GM19351 (cell line): Measurements from ENCODE around the gene RHBDD2.
"Not testable (repeated sequence)": the region's sequence is repeated elsewhere in the genome, so short reads cannot be mapped to it uniquely, and the experiment has no call there.

Experiments
- ATAC-seq: cut with Tn5 transposase; IDR thresholded peaks from one replicate; pipeline ENCODE4 v1.9.1; 2021; ENCODE audit warnings: mild to moderate bottlenecking, moderate library complexity; ENCODE audit not compliant: unreplicated experiment

The RHBDD2 gene

DNA sequence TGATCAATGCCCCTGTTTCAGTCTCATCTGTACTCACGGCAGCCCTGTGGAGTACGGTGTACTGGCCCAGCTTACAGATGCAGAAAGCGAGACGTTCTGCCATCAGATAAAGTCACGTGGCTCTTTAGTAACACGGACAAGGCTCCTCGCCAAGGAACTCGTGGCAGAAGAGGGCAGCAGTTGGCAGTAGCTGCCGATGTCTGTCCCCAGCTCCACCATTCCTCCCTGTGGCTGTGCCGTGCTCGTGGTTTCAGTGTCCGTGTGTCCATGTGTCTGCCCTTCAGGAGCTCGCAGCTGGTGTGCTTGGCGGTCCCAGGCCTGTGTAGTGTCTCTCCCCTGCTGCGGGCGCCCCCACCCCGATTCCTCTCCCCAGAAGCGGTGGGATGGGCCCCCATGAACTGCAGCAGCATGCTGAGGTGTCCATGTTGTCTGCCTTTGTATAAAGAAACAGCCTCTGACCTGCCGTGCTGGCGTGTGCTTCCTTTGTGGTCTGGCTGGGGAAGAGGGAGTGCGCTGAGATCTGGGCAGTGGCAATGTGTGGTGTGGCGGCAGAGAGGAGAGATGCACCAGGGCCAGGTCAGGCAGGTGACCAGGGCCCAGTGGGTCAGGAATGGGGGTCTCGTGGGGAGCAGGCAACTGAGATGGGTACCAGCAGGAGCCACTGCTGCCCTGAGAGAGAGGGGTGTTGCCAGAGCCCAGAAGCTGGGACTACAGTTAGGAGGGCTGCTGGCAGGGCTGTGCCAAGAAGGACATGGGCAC is 9.8 kb downstream of the RHBDD2 start:
- ATAC-seq: no peak

DNA sequence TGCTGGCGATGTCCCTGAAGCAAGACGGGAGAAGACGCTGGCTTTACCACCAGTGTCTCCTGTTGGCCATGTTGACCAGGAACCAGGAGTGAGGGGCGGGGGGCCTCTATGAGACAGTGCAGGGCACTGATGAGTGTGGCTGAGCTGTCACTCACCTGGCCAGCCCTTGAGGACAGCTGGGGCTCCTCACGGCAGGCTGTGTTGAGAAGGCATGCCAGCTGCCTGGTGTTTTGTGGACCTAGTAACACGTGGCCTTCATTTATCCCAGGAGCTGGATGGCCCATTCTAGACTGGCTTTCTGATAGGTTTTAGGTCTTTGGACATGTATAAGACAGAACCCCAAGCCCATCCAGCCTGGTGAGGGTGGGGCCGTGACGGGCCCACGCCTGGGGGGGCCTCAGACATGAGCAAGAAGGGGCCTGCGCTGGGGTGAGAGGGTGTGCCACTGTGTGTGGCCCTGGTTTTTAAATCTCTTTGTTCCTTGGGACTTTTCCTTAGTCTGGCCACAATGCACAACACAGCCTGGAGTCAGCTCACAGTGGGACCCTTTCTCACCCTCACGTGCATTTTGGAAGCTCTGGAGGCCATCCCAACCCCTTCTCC is 10.5 kb downstream of the RHBDD2 start:
- ATAC-seq: no peak

DNA sequence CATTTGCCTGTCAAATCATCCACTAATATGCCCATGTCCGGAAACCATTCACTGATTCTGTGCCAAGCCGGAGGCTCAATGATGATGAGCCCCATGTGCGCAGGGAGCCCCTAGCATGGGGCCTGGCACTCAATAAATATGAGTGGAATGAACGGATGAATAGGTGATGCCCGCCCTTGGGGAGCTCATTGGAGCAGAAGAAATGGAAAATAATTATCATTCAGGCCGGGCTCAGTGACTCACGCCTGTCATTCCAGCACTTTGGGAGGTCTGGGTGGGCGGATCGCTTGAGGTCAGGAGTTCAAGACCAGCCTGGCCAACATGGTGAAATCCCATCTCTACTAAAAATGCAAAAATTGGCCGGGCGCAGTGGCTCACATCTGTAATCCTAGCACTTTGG is 11.0 kb downstream of the RHBDD2 start:
- no peak for ATAC-seq

DNA sequence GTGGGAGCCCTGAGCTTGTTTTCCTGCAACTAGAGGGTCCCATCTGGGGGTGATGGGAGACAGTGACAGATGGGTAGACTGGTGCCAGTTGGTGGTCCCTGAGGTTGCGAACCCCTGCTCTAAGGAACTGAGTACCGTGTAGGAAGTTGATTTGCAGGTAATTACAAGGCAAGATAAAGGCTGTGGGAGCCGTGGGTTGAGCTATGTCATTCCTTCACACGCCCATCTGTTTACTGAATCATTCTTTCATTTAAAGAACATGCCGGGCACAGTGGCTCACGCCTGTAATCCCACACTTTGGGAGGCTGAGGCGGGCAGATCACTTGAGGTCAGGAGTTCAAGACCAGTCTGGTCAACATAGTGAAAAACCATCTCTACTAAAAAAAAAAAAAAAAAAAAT is 12.4 kb downstream of the RHBDD2 start:
- not testable (repeated sequence) for ATAC-seq

DNA sequence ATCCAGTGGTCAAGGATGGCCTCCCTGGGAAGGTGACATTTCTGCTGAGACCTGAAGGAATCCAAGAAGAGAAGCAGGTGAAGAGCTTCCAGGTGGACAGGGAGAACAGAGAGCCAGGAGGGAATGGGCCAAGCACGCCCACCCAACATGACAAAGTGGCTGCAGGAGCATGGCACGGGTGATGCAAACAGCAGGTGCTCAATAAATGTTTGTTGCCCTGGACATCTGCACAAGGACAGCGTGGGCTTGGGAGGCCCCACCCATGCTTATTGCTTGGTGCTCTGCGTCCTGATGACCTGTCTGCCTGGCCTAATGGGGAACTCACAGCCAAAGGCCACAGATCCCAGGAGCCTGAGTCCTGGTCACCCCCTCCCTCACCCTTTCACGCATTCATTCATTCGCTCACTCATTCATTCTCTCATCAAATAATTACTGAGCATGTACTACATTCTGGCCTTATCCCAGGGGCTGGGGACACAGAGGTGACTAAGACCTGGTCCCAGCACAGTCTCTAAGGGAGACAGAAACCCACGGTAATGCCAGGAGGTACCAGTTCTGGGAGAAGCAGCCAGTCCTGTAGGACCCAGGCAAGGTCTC is 13.1 kb downstream of the RHBDD2 start:
- ATAC-seq: no peak

DNA sequence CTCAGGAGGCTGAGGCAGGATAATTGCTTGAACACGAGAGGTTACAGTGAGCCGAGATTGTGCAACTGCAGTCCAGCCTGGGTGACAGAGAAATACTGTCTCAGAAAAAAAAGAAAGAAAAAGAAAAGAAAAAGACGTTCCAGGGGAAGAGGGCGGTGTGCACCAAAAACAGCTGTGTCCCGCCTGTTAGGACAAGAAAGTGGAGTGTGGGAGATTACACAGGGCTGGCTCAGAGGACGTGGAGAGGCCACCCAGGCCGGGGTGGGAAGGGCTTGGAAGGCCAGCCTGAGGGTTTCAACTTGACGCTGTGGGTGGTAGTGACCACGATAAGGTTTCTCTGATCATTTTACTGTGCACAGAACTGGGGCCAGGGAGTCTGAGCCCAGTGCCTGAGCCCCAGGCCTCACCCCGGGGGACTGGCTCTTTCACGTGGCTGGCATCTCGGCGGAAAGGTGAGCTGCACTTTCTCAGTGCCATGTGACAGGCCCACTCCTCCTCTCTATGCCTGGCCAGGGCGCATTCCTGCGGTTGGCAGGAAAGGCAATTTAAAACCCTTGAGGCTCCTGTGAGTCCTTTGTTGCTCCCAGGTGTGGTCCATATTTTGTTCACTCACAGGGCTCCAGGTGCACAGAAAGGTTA is 13.9 kb downstream of the RHBDD2 start:
- no peak for ATAC-seq

DNA sequence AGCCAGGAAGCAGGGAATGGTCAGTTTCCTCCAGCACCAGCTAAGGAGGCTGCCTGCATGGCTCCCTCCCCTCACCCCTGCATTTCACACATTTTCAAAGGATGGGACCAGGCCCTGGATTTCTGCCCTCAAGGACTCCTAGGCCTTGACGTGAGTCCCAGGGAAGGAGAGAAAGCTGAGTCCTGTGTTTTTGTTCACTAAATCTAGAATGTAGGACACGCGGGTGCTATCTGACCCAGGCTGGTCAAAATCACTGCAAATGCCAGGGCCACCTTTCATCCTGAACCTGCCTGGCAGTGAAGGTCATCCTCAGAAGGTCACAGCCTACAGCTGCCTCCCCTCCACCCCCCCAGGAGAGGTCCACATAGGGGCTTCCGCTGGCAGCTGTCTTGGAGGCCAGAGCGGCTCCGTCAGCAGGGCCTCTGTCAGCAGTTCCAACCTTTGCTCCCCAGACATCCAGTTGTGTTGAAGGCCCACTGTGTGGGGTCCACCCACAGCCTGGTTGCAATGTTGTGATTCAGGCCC is 18.0 kb downstream of the RHBDD2 start:
- ATAC-seq: no peak

DNA sequence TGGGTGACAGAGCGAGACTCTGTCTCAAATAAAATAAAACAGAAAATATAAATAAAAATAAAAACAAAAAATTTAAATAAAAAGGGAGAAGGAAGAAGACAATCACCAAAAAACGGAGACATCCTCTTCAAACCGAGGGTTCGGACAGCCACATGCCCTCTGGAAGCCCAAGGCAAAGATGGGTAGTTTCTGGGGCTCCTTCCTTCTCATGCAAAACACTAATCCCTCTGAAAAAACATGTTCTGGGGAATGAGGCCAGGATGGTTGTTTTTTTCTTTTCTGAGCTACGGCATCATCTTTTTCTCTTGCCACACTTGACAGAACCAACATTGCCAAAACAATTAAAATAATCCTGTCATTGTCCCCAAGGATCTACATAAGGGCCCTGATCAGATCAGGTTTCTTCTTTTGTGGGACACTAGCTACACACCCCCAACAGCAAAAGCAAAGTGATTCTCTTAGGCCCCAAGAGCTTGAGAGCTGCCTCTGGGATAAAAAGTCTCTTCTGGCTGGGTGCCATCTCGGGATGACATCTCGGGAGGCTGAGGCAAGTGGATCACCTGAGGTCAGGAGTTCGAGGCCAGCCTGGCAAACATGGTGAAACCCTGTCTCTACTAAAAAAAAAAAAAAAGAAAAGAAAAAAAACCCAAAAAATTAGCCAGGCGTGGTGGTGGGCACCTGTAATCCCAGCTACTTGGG is 21.9 kb downstream of the RHBDD2 start:
- ATAC-seq: no peak

DNA sequence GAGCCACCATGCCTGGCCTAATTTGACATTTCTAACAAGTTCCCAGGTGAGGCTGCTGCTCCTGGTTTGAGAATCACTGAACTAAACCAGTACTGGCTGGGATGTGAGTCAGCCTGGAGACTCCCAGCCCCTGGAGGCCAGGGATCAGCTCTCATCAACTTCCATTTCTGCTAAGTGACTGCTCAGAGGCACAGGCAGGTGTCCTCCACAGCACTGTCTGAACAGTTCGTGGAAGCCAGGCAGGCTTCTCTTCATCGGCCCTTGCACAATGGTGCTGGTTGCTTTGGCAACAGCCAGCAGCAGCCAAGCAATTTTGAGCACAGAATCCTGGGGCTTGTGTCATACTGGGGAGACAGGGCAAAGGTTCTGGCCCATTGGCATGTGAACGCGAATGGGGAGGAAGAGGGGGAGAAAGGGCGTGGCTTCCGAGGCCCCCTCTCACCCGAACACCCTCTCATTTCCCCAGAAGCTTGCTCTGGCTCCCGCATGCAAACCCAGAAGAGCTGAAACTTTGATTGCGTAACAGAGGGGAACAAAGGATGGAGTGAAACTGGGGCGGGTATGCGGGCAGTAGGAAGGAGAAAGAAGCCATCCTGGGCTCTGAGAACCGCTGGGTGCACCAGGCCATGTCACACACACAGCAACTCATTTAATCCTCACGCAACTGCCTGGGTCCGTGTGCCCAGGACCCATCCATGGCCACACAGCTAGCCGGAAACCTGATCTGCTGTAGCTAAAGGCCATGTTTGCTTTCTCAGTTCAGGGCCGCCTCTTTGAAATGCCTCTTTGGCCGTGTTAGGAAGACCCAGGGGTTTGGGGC is 27.2 kb downstream of the RHBDD2 start:
- no peak for ATAC-seq

DNA sequence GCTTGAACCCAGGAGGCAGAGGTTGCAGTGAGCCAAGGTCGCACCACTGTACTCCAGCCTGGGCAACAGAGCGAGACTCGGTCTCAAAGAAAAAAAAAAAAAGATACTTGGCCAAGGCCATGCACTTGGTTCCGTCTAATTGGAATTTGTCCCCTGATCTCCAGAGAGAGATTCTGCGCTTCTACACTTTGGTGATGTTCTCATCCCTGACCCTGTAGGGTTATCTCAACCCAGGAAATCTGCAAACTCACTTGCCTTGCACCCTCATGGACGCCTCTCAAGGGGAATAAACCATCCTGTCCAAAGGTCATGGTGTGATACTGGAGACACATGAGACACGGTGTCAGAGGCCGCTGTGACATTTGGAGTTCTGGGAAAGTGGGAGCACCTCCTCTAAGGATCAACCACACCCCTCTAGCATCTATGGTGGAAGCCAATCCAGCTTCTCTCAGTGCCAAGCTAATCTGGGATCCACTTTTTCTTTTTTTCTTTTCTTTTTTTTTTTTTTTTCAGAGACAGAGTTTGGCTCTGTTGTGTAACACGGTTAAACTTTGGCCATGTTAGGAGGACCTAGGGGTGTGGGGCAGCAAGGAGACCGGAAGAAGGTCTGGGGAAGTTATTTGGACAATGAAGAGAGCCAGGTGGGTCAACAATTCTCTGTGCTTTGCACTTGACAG is 28.3 kb downstream of the RHBDD2 start:
- no peak for ATAC-seq

DNA sequence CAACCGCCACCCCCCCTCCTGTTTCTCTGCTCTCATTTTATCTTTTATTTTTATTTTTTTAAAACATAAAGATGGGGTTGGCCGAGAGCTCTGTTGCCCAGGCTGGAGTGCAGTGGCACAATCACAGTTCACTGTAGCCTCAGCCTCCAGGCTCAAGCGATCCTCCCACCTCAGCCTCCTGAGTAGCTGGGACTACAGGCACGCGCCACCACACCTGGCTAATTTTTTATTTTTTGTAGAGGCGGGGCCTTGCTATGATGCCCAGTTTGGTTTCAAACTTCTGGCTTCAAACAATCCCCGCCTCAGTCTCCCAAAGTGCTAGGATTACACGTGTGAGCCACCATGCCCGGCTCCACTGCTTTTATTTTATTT is 28.8 kb downstream of the RHBDD2 start:
- ATAC-seq: not testable (repeated sequence)

DNA sequence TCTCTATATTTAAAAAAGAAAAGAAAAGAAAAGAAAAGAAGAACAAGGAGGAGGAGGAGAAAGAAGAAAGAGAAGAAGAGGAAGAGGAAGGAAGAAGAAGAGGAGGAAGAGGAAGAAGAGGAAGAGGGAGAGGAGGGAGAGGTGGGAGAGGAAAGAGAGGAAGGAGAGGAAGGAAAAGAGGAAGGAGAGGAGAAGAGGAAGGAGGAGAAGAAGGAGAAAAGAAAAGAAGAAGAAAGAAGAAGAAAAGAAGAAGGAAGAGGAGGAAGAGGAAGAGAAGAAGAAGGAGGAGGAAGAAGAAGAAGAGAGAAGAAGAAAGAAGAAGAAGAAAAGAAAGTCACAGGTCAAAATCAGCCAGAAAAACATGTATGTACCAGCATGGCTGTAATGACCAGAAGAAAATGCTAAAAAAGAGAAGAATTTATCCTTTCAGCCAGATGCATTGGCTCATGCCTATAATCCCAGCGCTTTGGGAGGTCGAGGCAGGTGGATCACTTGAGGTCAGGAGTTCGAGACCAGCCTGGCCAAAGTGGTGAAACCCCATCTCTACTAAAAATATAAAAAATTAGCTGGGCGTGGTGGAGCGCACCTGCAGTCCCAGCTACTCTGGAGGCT is 30.8 kb downstream of the RHBDD2 start:
- ATAC-seq: no peak

DNA sequence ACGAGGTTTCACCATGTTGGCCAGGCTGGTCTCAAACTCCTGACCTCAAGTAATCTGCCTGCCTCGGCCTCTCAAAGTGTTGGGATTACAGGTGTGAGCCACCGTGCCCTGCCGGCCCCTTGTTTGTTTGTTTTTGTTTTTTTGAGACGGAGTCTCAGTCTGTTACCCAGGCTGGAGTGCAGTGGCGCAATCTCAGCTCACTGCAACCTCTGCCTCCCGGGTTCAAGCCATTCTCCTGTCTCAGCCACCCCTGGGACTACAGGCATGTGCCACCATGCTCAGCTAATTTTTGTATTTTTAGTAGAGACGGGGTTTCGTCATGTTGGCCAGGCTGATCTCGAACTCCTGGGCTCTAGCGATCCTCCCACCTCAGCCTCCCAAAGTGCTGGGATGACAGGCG is 32.4 kb downstream of the RHBDD2 start:
- ATAC-seq: not testable (repeated sequence)

DNA sequence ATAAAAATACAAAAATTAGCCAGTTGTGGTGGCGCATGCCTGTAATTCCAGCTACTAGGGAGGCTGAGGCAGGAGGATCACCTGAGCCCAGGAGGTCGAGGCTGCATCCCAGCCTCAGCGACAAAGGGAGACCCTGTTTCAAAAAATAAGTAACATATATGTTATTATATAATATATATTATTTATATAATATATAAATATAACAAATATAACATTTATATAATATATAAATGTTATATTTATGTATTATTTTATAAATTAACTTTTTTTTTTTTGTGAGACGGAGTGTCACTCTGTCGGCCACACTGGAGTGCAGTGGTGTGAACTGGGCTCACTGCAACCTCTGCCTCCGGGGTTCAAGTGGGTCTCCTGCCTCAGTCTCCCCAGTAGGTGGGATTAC is 34.6 kb downstream of the RHBDD2 start:
- no peak for ATAC-seq

DNA sequence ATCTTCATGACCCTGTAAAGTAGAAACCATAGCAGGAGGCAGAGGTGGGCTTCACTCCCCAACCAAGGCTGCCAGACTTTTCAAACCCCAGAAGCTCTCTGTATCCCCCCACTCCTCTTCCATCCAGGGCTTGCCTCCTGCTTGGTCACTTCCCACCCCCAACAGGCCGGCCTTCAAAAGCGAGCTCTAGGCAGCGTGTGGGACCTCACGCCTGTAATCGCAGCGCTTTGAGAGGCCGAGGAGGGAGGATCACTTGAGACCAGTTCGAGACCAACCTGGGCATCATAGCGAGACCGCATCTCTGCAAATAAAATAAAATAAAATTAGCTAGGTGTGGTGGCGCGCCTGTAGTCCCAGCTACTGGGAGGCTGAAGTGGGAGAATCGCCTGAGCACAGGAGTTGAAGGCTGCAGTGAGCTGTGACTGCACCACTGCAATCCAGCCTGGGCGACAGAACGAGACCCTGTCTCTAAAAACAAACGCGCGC is 35.4 kb downstream of the RHBDD2 start:
- no peak for ATAC-seq

DNA sequence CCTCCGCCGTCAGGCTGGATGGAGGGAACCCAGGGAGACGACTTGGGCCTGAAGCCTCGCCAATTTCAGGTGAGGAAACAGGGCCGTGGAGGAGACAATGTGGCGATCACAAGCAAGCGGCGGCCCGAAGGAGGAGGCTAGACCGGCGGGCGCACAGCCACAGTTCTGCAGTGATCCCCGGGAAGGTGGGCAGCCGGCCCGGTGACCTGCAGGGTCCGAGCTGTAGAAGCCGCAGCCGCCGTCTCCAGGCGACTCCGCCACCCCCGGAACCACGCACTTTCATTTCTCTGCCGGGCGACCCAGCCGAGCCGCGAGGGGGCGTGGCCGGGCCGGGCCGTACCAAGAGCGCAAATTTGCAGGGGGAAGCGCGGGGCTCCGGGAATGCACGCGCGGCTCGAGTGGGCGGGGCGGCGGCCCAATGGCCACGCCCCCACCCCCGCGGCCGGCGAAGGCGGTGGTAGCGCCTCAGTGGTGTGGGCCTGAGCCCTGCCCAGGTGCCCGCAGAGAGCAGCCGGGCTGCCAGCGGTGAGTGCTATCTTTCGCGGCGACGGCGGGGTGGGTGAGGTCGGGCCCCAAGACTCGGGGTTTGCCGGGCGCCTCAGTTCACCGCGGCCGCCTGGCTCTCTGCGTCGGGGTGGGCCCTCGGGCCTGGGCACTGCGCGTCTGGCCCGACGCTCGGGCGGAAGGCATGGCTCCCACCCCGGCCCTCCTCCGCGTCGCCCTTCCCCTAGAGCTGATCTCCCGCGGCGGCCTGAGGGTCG is 36.0 kb downstream of the RHBDD2 start, which contains the start of gene POR:
Gene POR (plus strand): TSS at position 501 of the 761 bp plus-strand sequence. CDS start 38,847 bp downstream, outside the sequence.
- ATAC-seq: peak; percentile 89

DNA sequence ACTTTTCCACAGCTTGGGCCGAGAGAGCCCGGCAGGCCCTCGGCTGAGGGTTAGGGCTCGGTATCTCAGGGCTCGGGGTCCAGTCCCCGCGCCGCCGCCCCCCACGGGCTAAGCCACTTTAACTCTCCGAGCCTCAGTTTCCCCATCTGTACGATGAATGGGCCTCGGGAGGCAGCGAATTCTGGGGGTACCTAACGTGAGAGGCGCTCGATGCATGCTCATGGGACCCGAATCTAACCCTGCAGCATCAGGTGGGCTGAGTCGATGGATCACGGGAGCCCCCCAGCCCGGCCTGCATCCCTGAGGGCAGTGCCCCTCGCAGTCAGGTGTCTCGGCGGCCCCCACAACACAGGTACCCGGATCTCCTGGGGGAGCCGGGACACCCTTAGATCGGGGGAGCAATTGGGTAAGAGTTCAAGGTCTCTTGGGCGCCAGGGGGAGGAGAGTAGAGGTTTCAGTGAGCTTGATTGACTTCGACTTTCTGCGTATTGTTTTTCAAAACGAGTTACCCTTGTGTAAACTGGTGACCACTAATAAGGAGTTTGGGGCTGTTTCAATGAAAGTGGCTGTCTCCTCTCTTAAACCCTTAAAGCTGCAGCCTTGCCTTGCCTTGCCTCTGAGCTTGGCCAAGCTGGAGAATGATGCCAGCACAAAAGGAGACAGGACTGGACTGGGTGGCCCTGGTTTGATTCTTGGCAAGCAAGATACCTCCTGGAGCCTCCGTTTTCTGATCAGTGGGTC is 36.8 kb downstream of the RHBDD2 start:
- no peak for ATAC-seq
